AG04449 (cell line): Measurements from ENCODE around the gene GCLM.

Source experiments
- CTCF ChIA-PET: fragments of 350-600 bp; formaldehyde crosslinking; extraction: SDS; loops from one replicate; lab custom pipeline; 2021; ENCODE audit warnings: antibody characterized with exemption; lab: Yijun Ruan, JAX
- POLR2A ChIA-PET: fragments of 400-600, 350-600 bp; formaldehyde crosslinking; extraction: SDS; loops from one replicate; lab custom pipeline; 2020; ENCODE audit warnings: antibody characterized with exemption, inconsistent platforms; lab: Yijun Ruan, JAX
- DNase-seq: peaks from one replicate; pipeline ENCODE4 v3.0.0-alpha.2; 2010; ENCODE audit warnings: low read depth, low spot score
- H3K4me3 ChIP-seq: 2 replicates; pipeline ENCODE4 v1.5.1; 2011; ENCODE audit warnings: low read depth, mild to moderate bottlenecking, control low read depth, low read length
- TF ChIP-seq, protein P1 (sequence below): IDR thresholded peaks from one replicate; pipeline ENCODE4 v1.5.1; 2011; ENCODE audit warnings: mild to moderate bottlenecking, moderate library complexity, low read length, control low read depth, inconsistent platforms; ENCODE audit not compliant: insufficient read depth; ENCODE audit errors: missing control alignments

The GCLM gene

DNA sequence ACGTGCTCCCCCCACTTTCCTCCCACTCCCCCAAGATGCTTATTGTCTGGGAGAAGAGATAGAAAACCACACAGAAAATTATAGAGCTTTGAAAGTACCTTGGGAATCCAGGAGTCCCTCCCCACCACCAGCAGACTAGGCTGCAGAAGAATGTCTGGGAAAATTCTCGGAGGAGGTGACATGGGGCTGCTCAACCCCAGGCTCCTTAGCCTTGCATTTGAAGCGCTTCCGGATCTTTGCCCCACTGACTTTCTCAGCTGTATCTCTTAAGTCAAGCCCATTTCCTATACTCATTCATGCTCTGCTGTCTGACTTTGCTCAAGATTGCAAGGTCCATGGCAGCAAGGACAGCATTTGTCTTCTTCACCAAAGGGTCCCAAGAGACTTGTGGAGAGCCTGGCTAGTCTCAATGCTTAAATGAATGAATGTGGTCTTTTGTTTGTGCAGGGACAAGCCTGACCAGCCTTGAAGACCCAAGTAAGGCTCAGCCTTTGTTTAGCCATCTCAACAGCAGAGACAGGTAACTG, 68.2 kb downstream of the GCLM start:
- H3K4me3 ChIP-seq, result no peak overlapping the region
- ChIA-PET CTCF (interaction anchor here (1.1 to 11.7 kb wide), 6 partner anchors 26 to 404 kb away, joined by 3 to 279 read pairs (median 5); no protein-coding TSS in a partner anchor), POLR2A (no interaction called here)
- TF ChIP-seq, protein P1, sequence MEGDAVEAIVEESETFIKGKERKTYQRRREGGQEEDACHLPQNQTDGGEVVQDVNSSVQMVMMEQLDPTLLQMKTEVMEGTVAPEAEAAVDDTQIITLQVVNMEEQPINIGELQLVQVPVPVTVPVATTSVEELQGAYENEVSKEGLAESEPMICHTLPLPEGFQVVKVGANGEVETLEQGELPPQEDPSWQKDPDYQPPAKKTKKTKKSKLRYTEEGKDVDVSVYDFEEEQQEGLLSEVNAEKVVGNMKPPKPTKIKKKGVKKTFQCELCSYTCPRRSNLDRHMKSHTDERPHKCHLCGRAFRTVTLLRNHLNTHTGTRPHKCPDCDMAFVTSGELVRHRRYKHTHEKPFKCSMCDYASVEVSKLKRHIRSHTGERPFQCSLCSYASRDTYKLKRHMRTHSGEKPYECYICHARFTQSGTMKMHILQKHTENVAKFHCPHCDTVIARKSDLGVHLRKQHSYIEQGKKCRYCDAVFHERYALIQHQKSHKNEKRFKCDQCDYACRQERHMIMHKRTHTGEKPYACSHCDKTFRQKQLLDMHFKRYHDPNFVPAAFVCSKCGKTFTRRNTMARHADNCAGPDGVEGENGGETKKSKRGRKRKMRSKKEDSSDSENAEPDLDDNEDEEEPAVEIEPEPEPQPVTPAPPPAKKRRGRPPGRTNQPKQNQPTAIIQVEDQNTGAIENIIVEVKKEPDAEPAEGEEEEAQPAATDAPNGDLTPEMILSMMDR, result no peak
- no peak for DNase-seq

DNA sequence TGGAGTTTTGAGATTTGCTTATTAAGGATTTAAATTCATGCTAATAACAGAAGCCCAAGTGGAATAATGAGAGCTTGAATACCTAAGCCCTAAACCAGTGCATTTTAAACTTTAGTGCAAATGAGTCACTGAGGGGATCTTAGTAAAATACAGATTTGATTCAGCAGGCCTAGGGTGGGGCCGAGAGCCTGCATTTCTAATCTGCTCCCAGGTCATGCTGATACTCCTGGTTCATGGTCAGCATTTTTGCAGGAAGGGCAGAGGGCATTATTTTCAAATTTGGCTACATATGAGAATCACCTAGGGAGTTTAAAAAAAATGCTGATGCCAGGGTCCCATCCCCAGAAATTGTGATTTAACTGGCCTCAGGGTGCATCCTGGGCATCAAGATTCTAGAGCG, 69.5 kb downstream of the GCLM start:
- no peak overlapping the region for H3K4me3 ChIP-seq
- DNase-seq, result no peak
- CTCF ChIA-PET, result interaction anchor here (1.1 to 11.7 kb wide), 4 partner anchors 15 to 209 kb away, joined by 3 to 279 read pairs (median 81); no protein-coding TSS in a partner anchor
- POLR2A ChIA-PET, result no interaction called here
- TF ChIP-seq, protein P1, result no peak

DNA sequence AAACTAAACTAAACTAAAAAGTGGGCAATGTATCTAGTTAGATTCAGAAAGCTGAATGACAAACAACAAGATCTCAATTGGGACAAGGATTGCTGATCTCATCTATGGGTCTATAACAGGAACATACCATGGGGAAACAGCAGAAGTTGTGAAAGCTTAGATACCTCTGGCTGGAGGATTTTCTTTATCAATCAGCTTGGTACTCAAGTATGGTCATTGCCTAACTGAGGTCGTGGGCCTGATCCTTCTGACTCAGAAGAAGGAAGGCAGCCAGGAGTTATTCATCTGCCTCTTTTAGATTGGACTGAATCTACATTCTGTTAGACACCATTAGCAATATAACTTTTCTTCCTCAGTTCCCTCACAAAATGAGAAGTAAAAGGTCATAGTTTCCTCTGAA, 69.9 kb downstream of the GCLM start:
- no peak for DNase-seq
- TF ChIP-seq, protein P1, result no peak
- ChIA-PET CTCF (interaction anchor here (0.8 to 11.7 kb wide), 4 partner anchors 14 to 535 kb away, joined by 4 to 279 read pairs (median 81); no protein-coding TSS in a partner anchor), POLR2A (no interaction called here)
- H3K4me3 ChIP-seq, result no peak overlapping the region

DNA sequence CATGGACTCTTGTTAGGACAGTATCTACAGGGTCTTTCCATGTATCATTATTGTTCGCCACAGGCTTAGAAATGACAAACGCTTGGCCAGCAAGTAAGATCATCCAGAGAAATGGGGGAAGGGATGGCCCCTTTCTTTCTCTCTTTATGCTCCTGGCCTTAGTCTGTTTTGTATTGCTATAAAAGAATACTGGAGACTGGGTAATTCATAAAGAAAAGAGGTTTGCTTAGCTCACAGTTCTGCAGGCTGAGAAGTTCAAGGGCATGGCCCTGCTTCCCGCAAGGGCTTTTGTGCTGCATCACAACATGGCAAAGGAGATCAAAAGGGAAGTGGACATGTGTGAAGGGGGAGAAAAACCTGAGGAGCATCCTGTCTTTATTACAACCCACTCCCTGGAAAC, 71.3 kb downstream of the GCLM start:
- DNase-seq, result no peak
- ChIA-PET CTCF (interaction anchor here (0.7 to 11.7 kb wide), 3 partner anchors 23 to 207 kb away, joined by 3 to 279 read pairs (median 158); no protein-coding TSS in a partner anchor), POLR2A (no interaction called here)
- H3K4me3 ChIP-seq, result no peak overlapping the region
- TF ChIP-seq, protein P1, result no peak
